ENCODE results near the gene UNC13D.

DNA sequence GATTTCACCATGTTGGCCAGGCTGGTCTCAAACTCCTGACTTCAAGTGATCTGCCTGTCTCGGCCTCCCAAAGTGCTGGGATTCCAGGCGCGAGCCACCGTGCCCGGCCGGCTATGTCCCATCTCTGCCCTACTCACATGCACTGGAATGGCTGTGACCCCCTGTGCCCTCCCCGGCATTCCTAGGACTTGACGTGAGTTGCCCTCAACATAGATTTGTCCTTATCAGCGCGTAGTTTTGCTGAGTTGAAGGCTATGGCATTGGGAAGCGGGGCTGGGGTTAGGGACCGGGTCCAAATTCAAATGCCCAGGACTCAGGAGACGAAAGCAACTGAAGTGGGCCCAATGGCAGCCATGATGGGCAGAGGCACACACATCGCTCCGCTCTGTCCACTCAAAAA lies 5.8 kb downstream of the UNC13D start:
- TF ChIP-seq, protein P1, sequence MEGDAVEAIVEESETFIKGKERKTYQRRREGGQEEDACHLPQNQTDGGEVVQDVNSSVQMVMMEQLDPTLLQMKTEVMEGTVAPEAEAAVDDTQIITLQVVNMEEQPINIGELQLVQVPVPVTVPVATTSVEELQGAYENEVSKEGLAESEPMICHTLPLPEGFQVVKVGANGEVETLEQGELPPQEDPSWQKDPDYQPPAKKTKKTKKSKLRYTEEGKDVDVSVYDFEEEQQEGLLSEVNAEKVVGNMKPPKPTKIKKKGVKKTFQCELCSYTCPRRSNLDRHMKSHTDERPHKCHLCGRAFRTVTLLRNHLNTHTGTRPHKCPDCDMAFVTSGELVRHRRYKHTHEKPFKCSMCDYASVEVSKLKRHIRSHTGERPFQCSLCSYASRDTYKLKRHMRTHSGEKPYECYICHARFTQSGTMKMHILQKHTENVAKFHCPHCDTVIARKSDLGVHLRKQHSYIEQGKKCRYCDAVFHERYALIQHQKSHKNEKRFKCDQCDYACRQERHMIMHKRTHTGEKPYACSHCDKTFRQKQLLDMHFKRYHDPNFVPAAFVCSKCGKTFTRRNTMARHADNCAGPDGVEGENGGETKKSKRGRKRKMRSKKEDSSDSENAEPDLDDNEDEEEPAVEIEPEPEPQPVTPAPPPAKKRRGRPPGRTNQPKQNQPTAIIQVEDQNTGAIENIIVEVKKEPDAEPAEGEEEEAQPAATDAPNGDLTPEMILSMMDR (IDR thresholded peaks at IDR 0.05; ENCODE audit: poor library complexity, severe bottlenecking) = no peak
- TF ChIP-seq TAF1 (IDR thresholded peaks at IDR 0.05; ENCODE audit: low read depth) = no peak
- TF ChIP-seq, protein P2, sequence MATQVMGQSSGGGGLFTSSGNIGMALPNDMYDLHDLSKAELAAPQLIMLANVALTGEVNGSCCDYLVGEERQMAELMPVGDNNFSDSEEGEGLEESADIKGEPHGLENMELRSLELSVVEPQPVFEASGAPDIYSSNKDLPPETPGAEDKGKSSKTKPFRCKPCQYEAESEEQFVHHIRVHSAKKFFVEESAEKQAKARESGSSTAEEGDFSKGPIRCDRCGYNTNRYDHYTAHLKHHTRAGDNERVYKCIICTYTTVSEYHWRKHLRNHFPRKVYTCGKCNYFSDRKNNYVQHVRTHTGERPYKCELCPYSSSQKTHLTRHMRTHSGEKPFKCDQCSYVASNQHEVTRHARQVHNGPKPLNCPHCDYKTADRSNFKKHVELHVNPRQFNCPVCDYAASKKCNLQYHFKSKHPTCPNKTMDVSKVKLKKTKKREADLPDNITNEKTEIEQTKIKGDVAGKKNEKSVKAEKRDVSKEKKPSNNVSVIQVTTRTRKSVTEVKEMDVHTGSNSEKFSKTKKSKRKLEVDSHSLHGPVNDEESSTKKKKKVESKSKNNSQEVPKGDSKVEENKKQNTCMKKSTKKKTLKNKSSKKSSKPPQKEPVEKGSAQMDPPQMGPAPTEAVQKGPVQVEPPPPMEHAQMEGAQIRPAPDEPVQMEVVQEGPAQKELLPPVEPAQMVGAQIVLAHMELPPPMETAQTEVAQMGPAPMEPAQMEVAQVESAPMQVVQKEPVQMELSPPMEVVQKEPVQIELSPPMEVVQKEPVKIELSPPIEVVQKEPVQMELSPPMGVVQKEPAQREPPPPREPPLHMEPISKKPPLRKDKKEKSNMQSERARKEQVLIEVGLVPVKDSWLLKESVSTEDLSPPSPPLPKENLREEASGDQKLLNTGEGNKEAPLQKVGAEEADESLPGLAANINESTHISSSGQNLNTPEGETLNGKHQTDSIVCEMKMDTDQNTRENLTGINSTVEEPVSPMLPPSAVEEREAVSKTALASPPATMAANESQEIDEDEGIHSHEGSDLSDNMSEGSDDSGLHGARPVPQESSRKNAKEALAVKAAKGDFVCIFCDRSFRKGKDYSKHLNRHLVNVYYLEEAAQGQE (IDR thresholded peaks at IDR 0.05; ENCODE audit: borderline replicate concordance) = no peak
